ENCODE results near the gene CCDC83.

Gene CCDC83

GRCh38 chr11:85854557-85855340, 434 bp upstream of the CCDC83 start (continued):
- TF ChIP-seq, protein P1, sequence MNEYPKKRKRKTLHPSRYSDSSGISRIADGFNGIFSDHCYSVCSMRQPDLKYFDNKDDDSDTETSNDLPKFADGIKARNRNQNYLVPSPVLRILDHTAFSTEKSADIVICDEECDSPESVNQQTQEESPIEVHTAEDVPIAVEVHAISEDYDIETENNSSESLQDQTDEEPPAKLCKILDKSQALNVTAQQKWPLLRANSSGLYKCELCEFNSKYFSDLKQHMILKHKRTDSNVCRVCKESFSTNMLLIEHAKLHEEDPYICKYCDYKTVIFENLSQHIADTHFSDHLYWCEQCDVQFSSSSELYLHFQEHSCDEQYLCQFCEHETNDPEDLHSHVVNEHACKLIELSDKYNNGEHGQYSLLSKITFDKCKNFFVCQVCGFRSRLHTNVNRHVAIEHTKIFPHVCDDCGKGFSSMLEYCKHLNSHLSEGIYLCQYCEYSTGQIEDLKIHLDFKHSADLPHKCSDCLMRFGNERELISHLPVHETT (tag by site-specific recombination; IDR thresholded peaks at IDR 0.05), result no peak
- TF ChIP-seq ZNF311 (tag by site-specific recombination; IDR thresholded peaks at IDR 0.05; ENCODE audit: borderline replicate concordance) (no peak), ZNF585B (tag by site-specific recombination; IDR thresholded peaks at IDR 0.05) (no peak), ZNF777 (tag by site-specific recombination; IDR thresholded peaks at IDR 0.05; ENCODE audit: borderline replicate concordance) (no peak), ZFP37 (tag by site-specific recombination; IDR thresholded peaks at IDR 0.05) (peak; percentile 34; the same call in 1 of the 2 replicates), OSR2 (tag by site-specific recombination; IDR thresholded peaks at IDR 0.05) (peak; percentile 53; the same call in 1 of the 2 replicates), ZBTB8A (tag by site-specific recombination; IDR thresholded peaks at IDR 0.05) (peak; percentile 85), SCRT2 (tag by site-specific recombination; IDR thresholded peaks at IDR 0.05) (no peak), ZNF10 (tag by site-specific recombination; IDR thresholded peaks at IDR 0.05) (no peak), ZBTB26 (tag by site-specific recombination; optimal IDR thresholded peaks at IDR 0.05) (peak; percentile 78), ZBTB17 (tag by site-specific recombination; IDR thresholded peaks at IDR 0.05) (peak; percentile 50), HOXD13 (CRISPR knock-in tag; IDR thresholded peaks at IDR 0.05; ENCODE audit: borderline replicate concordance) (no peak), GLIS2 (tag by site-specific recombination; IDR thresholded peaks at IDR 0.05) (no peak), ZNF645 (tag by site-specific recombination; IDR thresholded peaks at IDR 0.05) (no peak), MZF1 (tag by site-specific recombination; IDR thresholded peaks at IDR 0.05; ENCODE audit: borderline replicate concordance) (0 out of 2 replicates have a peak, but pooled peaks have one; percentile 47), ZNF266 (tag by site-specific recombination; IDR thresholded peaks at IDR 0.05; ENCODE audit: low read depth) (no peak), ZNF654 (tag by site-specific recombination; IDR thresholded peaks at IDR 0.05; ENCODE audit: low read depth) (peak; percentile 50), ZFP3 (tag by site-specific recombination; IDR thresholded peaks at IDR 0.05; ENCODE audit: low read depth) (no peak), SCRT1 (tag by site-specific recombination; IDR thresholded peaks at IDR 0.05; ENCODE audit: borderline replicate concordance) (no peak), ZNF341 (tag by site-specific recombination; IDR thresholded peaks at IDR 0.05; ENCODE audit: low read depth) (0 out of 2 replicates have a peak, but pooled peaks have one; percentile 24), KLF10 (tag by site-specific recombination; IDR thresholded peaks at IDR 0.05) (no peak), ZNF560 (tag by site-specific recombination; IDR thresholded peaks at IDR 0.05; ENCODE audit: borderline replicate concordance) (no peak), ZNF214 (tag by site-specific recombination; IDR thresholded peaks at IDR 0.05; ENCODE audit: borderline replicate concordance) (no peak), ZNF350 (tag by site-specific recombination; IDR thresholded peaks at IDR 0.05) (no peak), ZNF366 (tag by site-specific recombination; conservative IDR thresholded peaks at IDR 0.05) (peak; percentile 57; the same call in 1 of the 2 replicates), ZFHX2 (tag by site-specific recombination; conservative IDR thresholded peaks at IDR 0.05) (peak; percentile 25), BCL11A (tag by site-specific recombination; IDR thresholded peaks at IDR 0.05; ENCODE audit: low read depth) (no peak), WT1 (tag by site-specific recombination; IDR thresholded peaks at IDR 0.05) (peak; percentile 66), ZFP41 (tag by site-specific recombination; IDR thresholded peaks at IDR 0.05; ENCODE audit: borderline replicate concordance) (no peak), YY1 (tag by site-specific recombination; IDR thresholded peaks at IDR 0.05) (0 out of 2 replicates have a peak, but pooled peaks have one; percentile 23), ZNF324 (tag by site-specific recombination; IDR thresholded peaks at IDR 0.05) (no peak), IKZF3 (tag by site-specific recombination; IDR thresholded peaks at IDR 0.05) (no peak), ZNF707 (tag by site-specific recombination; IDR thresholded peaks at IDR 0.05) (no peak), ZNF660 (tag by site-specific recombination; IDR thresholded peaks at IDR 0.05) (peak; percentile 36; the same call in 1 of the 2 replicates), KLF17 (tag by site-specific recombination; IDR thresholded peaks at IDR 0.05) (peak; percentile 69; the same call in 1 of the 2 replicates), HOXC10 (CRISPR knock-in tag; IDR thresholded peaks at IDR 0.05) (no peak), MEIS1 (CRISPR knock-in tag; IDR thresholded peaks at IDR 0.05; ENCODE audit: borderline replicate concordance) (no peak), ZEB2 (tag by site-specific recombination; IDR thresholded peaks at IDR 0.05) (no peak)

All from HEK293 (cell line).